WTC11 (cell line): ENCODE measurements around the gene PARVG. TPM values are rescaled to one million over a fixed set of nuclear protein-coding genes. Genes with fewer than 3 reads are reported as not detected.

ENCODE experiments used
- ATAC-seq: fragments of 200-7000 bp; cut with Tn5 transposase; 2 replicates; pipeline ENCODE4 v1.10.0; 2021; ENCODE audit warnings: mild to moderate bottlenecking, moderate library complexity
- CTCF ChIA-PET: fragments of 300-600 bp; sonication (Branson Sonifier 250); formaldehyde crosslinking; loops from one replicate; lab custom pipeline; 2021; ENCODE audit warnings: antibody characterized with exemption; lab: Charles Lee
- POLR2A ChIA-PET: fragments of 350-600 bp; sonication (Branson Sonifier 250); formaldehyde crosslinking; loops from one replicate; lab custom pipeline; 2021; ENCODE audit warnings: antibody characterized with exemption; lab: Charles Lee
- DNase-seq: peaks from one replicate; pipeline ENCODE4 v3.0.0; 2021; ENCODE audit warnings: low spot score
- H3K27ac Mint-ChIP-seq: 2 replicates; pipeline ENCODE4 v1.8.0; 2021; ENCODE audit warnings: mixed read lengths
- H3K27me3 Mint-ChIP-seq: 2 replicates; pipeline ENCODE4 v1.8.0; 2021; ENCODE audit warnings: low read depth, mild to moderate bottlenecking, moderate library complexity, mixed read lengths
- H3K36me3 Mint-ChIP-seq: 2 replicates; pipeline ENCODE4 v1.8.0; 2021; ENCODE audit warnings: mixed read lengths
- H3K4me1 Mint-ChIP-seq: 2 replicates; pipeline ENCODE4 v1.8.0; 2022; ENCODE audit warnings: mixed read lengths
- H3K4me3 Mint-ChIP-seq: 2 replicates; pipeline ENCODE4 v1.8.0; 2021; ENCODE audit warnings: mild to moderate bottlenecking, moderate library complexity, mixed read lengths
- H3K9me3 Mint-ChIP-seq: 2 replicates; pipeline ENCODE4 v1.8.0; 2021; ENCODE audit warnings: mixed read lengths
- CBFB ChIP-seq: sonication (generic); formaldehyde crosslinking; IDR thresholded peaks from 2 replicates; pipeline ENCODE4 v1.8.1; 2022; ENCODE audit warnings: mild to moderate bottlenecking, low read depth, missing genetic modification reagents
- FOXJ3 ChIP-seq: sonication (generic); formaldehyde crosslinking; IDR thresholded peaks from 2 replicates; pipeline ENCODE4 v1.9.0; 2021; ENCODE audit warnings: missing genetic modification reagents, mild to moderate bottlenecking, borderline replicate concordance
- GABPB1 ChIP-seq: sonication (generic); formaldehyde crosslinking; IDR thresholded peaks from 2 replicates; pipeline ENCODE4 v1.8.1; 2023; ENCODE audit warnings: mild to moderate bottlenecking, missing genetic modification reagents
- GTF2I ChIP-seq: fragments of 250-450 bp; sonication (Bioruptor Pico); conservative IDR thresholded peaks from 2 replicates; pipeline ENCODE4 v1.4.0; 2021; ENCODE audit warnings: mild to moderate bottlenecking
- HMGA2 ChIP-seq: fragments of 250-450 bp; sonication (Bioruptor Pico); IDR thresholded peaks from 2 replicates; pipeline ENCODE4 v1.4.0; 2021; ENCODE audit warnings: mild to moderate bottlenecking, moderate library complexity
- MYBL2 ChIP-seq: sonication (generic); formaldehyde crosslinking; IDR thresholded peaks from 2 replicates; pipeline ENCODE4 v1.8.1; 2023; ENCODE audit warnings: mild to moderate bottlenecking, moderate library complexity, missing genetic modification reagents
- NFATC4 ChIP-seq: fragments of 250-450 bp; sonication (Bioruptor Pico); IDR thresholded peaks from 2 replicates; pipeline ENCODE4 v1.9.0; 2021; ENCODE audit warnings: mild to moderate bottlenecking
- NFYB ChIP-seq: sonication (generic); formaldehyde crosslinking; conservative IDR thresholded peaks from 2 replicates; pipeline ENCODE4 v1.8.0; 2022; ENCODE audit warnings: low read depth, missing genetic modification reagents
- NR1H2 ChIP-seq: sonication (generic); formaldehyde crosslinking; IDR thresholded peaks from 2 replicates; pipeline ENCODE4 v1.9.0; 2021; ENCODE audit warnings: mild to moderate bottlenecking, moderate library complexity, missing genetic modification reagents
- NR3C1 ChIP-seq: sonication (generic); formaldehyde crosslinking; conservative IDR thresholded peaks from 2 replicates; pipeline ENCODE4 v1.8.1; 2023; ENCODE audit warnings: low read depth, mild to moderate bottlenecking, missing genetic modification reagents
- PRRX2 ChIP-seq: fragments of 250-450 bp; sonication (Bioruptor Pico); IDR thresholded peaks from 2 replicates; pipeline ENCODE4 v1.8.0; 2021; ENCODE audit warnings: mild to moderate bottlenecking
- RELA ChIP-seq: sonication (generic); formaldehyde crosslinking; IDR thresholded peaks from 2 replicates; pipeline ENCODE4 v1.8.1; 2022; ENCODE audit warnings: missing genetic modification reagents, mild to moderate bottlenecking, borderline replicate concordance
- RORB ChIP-seq: fragments of 250-450 bp; sonication (Bioruptor Pico); IDR thresholded peaks from 2 replicates; pipeline ENCODE4 v1.9.0; 2021; ENCODE audit warnings: mild to moderate bottlenecking
- SMAD4 ChIP-seq: sonication (generic); formaldehyde crosslinking; IDR thresholded peaks from 2 replicates; pipeline ENCODE4 v1.8.0; 2022; ENCODE audit warnings: mild to moderate bottlenecking, missing genetic modification reagents
- SP1 ChIP-seq: sonication (generic); formaldehyde crosslinking; conservative IDR thresholded peaks from 2 replicates; pipeline ENCODE4 v1.8.1; 2022; ENCODE audit warnings: missing genetic modification reagents
- ZNF121 ChIP-seq: sonication (generic); formaldehyde crosslinking; IDR thresholded peaks from 2 replicates; pipeline ENCODE4 v1.8.0; 2023; ENCODE audit warnings: missing genetic modification reagents
- ZNF219 ChIP-seq: sonication (generic); formaldehyde crosslinking; IDR thresholded peaks from 2 replicates; pipeline ENCODE4 v1.8.0; 2023; ENCODE audit warnings: missing genetic modification reagents, mild to moderate bottlenecking, borderline replicate concordance
- total RNA-seq: library from RNA; stranded (reverse); gene quantifications from 3 replicates; pipeline ENCODE4 v1.2.3, GENCODE V29; 2021
- TF ChIP-seq, protein P1 (sequence below): sonication (generic); formaldehyde crosslinking; IDR thresholded peaks from 2 replicates; pipeline ENCODE4 v1.8.0; 2022; ENCODE audit warnings: mild to moderate bottlenecking, missing genetic modification reagents
- TF ChIP-seq, protein P2 (sequence below): sonication (generic); formaldehyde crosslinking; IDR thresholded peaks from 2 replicates; pipeline ENCODE4 v1.8.0; 2023; ENCODE audit warnings: mild to moderate bottlenecking, missing genetic modification reagents
- TF ChIP-seq, protein P3 (sequence below): sonication (generic); formaldehyde crosslinking; IDR thresholded peaks from 2 replicates; pipeline ENCODE4 v1.8.1; 2023; ENCODE audit warnings: mild to moderate bottlenecking, missing genetic modification reagents, borderline replicate concordance
- TF ChIP-seq, protein P4 (sequence below): sonication (generic); formaldehyde crosslinking; IDR thresholded peaks from 2 replicates; pipeline ENCODE4 v1.8.0; 2022; ENCODE audit warnings: mild to moderate bottlenecking, missing genetic modification reagents
- TF ChIP-seq, protein P5 (sequence below): sonication (generic); formaldehyde crosslinking; IDR thresholded peaks from 2 replicates; pipeline ENCODE4 v1.8.1; 2022; ENCODE audit warnings: mild to moderate bottlenecking, missing genetic modification reagents, moderate library complexity, borderline replicate concordance
- TF ChIP-seq, protein P6 (sequence below): sonication (generic); formaldehyde crosslinking; IDR thresholded peaks from 2 replicates; pipeline ENCODE4 v1.8.1; 2022; ENCODE audit warnings: low read depth, mild to moderate bottlenecking, moderate library complexity, missing genetic modification reagents, borderline replicate concordance
- TF ChIP-seq, protein P7 (sequence below): sonication (generic); formaldehyde crosslinking; IDR thresholded peaks from 2 replicates; pipeline ENCODE4 v1.8.0; 2022; ENCODE audit warnings: mild to moderate bottlenecking, missing genetic modification reagents

PARVG gene
- total RNA-seq, 1 experiment from 2014 or later: 0.94 TPM

DNA sequence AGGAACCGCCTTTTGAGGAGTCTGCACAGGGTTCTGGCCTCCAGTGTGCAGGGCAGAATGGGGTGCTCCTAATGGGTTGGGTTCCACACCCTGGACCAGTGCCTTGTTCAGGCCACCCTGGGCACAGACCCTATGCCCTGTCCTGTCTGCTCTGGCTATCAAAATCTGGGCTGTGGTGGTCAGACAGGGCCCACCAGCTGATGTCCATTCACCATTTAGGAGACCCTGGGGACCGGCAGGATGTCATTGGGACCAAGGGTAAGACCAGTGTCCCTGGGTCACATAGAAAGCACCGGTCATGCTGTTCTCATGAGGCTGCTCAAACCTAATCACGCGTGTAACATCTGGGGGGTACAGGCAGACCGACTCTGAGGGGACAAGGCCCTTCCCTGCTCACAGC lies 37.3 kb downstream of the PARVG start:
- no peak for ATAC-seq
- TF ChIP-seq NFYB (CRISPR knock-in tag) (no peak), HMGA2 (CRISPR knock-in tag) (no peak), RELA (no peak), ZNF121 (CRISPR knock-in tag) (no peak), SMAD4 (CRISPR knock-in tag) (no peak), SP1 (CRISPR knock-in tag) (no peak), GABPB1 (no peak), NFATC4 (no peak), NR3C1 (CRISPR knock-in tag) (no peak), PRRX2 (no peak), NR1H2 (CRISPR knock-in tag) (no peak), GTF2I (CRISPR knock-in tag) (no peak), RORB (no peak)
- TF ChIP-seq, protein P1, sequence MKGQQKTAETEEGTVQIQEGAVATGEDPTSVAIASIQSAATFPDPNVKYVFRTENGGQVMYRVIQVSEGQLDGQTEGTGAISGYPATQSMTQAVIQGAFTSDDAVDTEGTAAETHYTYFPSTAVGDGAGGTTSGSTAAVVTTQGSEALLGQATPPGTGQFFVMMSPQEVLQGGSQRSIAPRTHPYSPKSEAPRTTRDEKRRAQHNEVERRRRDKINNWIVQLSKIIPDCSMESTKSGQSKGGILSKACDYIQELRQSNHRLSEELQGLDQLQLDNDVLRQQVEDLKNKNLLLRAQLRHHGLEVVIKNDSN (CRISPR knock-in tag): no peak
- TF ChIP-seq, protein P2, sequence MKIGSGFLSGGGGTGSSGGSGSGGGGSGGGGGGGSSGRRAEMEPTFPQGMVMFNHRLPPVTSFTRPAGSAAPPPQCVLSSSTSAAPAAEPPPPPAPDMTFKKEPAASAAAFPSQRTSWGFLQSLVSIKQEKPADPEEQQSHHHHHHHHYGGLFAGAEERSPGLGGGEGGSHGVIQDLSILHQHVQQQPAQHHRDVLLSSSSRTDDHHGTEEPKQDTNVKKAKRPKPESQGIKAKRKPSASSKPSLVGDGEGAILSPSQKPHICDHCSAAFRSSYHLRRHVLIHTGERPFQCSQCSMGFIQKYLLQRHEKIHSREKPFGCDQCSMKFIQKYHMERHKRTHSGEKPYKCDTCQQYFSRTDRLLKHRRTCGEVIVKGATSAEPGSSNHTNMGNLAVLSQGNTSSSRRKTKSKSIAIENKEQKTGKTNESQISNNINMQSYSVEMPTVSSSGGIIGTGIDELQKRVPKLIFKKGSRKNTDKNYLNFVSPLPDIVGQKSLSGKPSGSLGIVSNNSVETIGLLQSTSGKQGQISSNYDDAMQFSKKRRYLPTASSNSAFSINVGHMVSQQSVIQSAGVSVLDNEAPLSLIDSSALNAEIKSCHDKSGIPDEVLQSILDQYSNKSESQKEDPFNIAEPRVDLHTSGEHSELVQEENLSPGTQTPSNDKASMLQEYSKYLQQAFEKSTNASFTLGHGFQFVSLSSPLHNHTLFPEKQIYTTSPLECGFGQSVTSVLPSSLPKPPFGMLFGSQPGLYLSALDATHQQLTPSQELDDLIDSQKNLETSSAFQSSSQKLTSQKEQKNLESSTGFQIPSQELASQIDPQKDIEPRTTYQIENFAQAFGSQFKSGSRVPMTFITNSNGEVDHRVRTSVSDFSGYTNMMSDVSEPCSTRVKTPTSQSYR (CRISPR knock-in tag): no peak
- TF ChIP-seq, protein P3, sequence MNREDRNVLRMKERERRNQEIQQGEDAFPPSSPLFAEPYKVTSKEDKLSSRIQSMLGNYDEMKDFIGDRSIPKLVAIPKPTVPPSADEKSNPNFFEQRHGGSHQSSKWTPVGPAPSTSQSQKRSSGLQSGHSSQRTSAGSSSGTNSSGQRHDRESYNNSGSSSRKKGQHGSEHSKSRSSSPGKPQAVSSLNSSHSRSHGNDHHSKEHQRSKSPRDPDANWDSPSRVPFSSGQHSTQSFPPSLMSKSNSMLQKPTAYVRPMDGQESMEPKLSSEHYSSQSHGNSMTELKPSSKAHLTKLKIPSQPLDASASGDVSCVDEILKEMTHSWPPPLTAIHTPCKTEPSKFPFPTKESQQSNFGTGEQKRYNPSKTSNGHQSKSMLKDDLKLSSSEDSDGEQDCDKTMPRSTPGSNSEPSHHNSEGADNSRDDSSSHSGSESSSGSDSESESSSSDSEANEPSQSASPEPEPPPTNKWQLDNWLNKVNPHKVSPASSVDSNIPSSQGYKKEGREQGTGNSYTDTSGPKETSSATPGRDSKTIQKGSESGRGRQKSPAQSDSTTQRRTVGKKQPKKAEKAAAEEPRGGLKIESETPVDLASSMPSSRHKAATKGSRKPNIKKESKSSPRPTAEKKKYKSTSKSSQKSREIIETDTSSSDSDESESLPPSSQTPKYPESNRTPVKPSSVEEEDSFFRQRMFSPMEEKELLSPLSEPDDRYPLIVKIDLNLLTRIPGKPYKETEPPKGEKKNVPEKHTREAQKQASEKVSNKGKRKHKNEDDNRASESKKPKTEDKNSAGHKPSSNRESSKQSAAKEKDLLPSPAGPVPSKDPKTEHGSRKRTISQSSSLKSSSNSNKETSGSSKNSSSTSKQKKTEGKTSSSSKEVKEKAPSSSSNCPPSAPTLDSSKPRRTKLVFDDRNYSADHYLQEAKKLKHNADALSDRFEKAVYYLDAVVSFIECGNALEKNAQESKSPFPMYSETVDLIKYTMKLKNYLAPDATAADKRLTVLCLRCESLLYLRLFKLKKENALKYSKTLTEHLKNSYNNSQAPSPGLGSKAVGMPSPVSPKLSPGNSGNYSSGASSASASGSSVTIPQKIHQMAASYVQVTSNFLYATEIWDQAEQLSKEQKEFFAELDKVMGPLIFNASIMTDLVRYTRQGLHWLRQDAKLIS (CRISPR knock-in tag): no peak
- TF ChIP-seq, protein P4, sequence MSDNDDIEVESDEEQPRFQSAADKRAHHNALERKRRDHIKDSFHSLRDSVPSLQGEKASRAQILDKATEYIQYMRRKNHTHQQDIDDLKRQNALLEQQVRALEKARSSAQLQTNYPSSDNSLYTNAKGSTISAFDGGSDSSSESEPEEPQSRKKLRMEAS: no peak
- TF ChIP-seq, protein P5, sequence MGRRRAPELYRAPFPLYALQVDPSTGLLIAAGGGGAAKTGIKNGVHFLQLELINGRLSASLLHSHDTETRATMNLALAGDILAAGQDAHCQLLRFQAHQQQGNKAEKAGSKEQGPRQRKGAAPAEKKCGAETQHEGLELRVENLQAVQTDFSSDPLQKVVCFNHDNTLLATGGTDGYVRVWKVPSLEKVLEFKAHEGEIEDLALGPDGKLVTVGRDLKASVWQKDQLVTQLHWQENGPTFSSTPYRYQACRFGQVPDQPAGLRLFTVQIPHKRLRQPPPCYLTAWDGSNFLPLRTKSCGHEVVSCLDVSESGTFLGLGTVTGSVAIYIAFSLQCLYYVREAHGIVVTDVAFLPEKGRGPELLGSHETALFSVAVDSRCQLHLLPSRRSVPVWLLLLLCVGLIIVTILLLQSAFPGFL: no peak
- TF ChIP-seq, all 79 proteins: peak for 0
- CTCF ChIA-PET: no interaction called here
- H3K36me3 Mint-ChIP-seq: peaks cover 4% of the 10 kb centered on the region
- H3K4me1 Mint-ChIP-seq: no peaks in the 10 kb centered on the region
- no peak overlapping the region for H3K4me3 Mint-ChIP-seq
- DNase-seq: no peak
- peaks cover 9% of the 10 kb centered on the region for H3K9me3 Mint-ChIP-seq
- H3K27ac Mint-ChIP-seq: no peak overlapping the region
- POLR2A ChIA-PET: no interaction called here
- H3K27me3 Mint-ChIP-seq: no peaks in the 10 kb centered on the region

DNA sequence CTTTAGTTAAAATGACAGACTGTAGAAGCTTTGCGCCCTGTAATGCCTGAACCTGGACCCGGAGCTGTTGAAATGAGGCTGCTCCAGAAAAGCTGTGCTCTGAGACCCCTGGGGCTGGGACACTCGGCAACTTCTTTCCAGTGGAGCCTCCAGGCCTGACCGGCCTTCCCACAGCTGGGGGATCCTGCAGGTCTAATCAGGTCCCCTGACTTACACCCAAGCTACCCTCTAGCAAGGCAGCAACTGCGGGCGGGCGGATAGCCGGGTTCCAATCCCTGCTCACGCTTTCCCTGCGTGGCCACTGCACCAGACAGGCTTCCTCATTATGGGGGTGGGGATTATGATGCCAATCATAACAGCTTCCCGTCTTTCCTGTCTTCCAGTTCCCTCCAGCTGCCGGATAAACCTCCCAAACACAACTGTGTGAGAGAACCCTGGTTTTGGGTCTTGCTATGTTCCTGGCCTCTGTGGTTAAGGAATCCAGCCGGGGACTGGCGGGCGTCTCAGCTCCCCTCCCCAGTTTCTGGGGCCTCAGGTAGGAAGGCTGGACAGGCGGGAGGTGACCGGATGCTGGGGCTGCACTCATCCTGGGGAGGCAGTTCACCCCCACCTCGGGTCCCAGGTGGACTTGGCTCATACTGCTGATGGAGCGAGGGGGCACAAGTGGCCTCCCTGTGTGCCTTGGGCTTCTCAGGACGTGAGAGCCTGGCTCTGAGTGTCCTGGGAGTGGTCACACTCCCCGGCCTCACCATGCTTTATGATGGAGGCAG lies 38.6 kb downstream of the PARVG start:
- DNase-seq (no peak), ATAC-seq (no peak)
- CTCF ChIA-PET: no interaction called here
- Mint-ChIP-seq H3K27me3 (no peaks in the 10 kb centered on the region), H3K27ac (no peak overlapping the region), H3K36me3 (peaks cover 4% of the 10 kb centered on the region), H3K4me3 (no peak overlapping the region), H3K4me1 (no peaks in the 10 kb centered on the region), H3K9me3 (peaks cover 9% of the 10 kb centered on the region)
- POLR2A ChIA-PET: interaction anchor here (0.6 kb wide), 1 partner anchor 815 kb away, joined by 3 read pairs; no protein-coding TSS in a partner anchor
- TF ChIP-seq, protein P6, sequence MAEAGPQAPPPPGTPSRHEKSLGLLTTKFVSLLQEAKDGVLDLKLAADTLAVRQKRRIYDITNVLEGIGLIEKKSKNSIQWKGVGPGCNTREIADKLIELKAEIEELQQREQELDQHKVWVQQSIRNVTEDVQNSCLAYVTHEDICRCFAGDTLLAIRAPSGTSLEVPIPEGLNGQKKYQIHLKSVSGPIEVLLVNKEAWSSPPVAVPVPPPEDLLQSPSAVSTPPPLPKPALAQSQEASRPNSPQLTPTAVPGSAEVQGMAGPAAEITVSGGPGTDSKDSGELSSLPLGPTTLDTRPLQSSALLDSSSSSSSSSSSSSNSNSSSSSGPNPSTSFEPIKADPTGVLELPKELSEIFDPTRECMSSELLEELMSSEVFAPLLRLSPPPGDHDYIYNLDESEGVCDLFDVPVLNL: no peak
- TF ChIP-seq HMGA2 (CRISPR knock-in tag): no peak
- no peak for TF ChIP-seq MYBL2 (CRISPR knock-in tag)
- TF ChIP-seq, protein P7, sequence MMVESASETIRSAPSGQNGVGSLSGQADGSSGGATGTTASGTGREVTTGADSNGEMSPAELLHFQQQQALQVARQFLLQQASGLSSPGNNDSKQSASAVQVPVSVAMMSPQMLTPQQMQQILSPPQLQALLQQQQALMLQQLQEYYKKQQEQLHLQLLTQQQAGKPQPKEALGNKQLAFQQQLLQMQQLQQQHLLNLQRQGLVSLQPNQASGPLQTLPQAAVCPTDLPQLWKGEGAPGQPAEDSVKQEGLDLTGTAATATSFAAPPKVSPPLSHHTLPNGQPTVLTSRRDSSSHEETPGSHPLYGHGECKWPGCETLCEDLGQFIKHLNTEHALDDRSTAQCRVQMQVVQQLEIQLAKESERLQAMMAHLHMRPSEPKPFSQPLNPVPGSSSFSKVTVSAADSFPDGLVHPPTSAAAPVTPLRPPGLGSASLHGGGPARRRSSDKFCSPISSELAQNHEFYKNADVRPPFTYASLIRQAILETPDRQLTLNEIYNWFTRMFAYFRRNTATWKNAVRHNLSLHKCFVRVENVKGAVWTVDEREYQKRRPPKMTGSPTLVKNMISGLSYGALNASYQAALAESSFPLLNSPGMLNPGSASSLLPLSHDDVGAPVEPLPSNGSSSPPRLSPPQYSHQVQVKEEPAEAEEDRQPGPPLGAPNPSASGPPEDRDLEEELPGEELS (CRISPR knock-in tag): no peak
- TF ChIP-seq PRRX2: no peak
- TF ChIP-seq CBFB (CRISPR knock-in tag): no peak
- TF ChIP-seq FOXJ3: no peak
- no peak for TF ChIP-seq ZNF219 (CRISPR knock-in tag)
